ENCODE results near the gene TSSK2.
"Not testable (repeated sequence)": the region's sequence is repeated elsewhere in the genome, so short reads cannot be mapped to it uniquely, and the experiment has no call there.

Gene TSSK2

DNA sequence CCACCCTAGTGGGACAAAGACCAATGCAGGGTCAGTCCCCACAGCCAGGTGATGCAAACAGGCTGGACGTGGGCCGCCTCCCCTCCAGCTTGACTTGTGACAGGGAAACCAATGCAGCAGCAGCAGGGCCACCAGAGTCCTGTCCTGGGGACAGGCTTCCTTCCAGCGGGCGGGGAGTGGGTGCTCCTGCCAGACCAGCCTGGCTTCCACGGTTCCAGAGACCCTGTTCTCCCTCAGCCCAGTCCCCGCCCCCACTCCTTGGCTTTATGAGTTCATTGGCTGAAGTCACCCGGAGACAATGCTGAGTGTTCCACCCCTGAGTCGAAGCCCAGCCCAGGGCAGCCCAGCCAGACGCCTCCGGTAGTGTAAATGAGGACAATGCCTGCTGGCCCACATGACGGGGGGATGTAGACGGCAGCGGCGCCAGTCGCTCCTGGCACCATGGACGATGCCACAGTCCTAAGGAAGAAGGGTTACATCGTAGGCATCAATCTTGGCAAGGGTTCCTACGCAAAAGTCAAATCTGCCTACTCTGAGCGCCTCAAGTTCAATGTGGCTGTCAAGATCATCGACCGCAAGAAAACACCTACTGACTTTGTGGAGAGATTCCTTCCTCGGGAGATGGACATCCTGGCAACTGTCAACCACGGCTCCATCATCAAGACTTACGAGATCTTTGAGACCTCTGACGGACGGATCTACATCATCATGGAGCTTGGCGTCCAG is at the start of gene TSSK2:
Gene TSSK2, plus strand, starts transcription at position 350 of the 726 bp plus-strand sequence. Its CDS starts 92 bp downstream, at position 442.
- DNase-seq: no peak

DNA sequence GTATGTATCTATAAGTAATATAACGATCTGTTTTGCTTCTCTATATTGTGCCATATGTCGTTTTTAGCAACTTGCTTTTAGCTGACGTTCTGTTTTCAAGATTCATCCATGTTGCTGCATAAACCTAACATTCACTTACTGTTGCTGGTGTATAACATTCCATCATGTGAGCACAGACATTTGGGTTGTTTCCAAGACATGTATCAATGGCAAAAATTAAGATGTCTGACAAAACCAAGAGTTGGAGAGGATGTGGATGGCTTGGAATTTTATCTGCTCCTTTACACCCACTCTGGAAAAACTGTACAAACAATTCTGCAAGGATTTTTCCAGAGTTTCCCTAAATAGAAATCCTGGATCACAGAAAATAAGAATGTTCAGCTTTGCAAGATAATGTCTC is 49.8 kb upstream of the TSSK2 start:
- DNase-seq: no peak

DNA sequence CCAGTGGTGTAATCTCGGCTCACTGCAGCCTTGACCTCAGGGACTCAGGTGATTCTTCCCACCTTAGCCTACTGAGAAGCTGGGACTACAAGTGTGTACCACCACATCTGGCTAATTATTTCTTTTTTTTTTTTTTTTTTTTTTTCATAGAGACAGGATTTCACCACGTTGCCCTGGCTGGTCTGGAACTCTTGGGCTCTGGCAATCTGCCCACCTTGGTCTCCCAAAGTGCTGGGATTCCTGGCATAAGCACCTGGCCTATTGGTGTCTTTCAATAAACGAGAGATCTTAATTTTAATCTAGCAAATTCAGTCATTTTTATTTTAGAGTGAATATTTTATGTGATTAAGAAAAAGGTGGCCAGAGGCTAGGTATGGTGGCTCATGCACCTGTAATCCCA is 49.0 kb upstream of the TSSK2 start:
- no peak for DNase-seq

- no peak for DNase-seq
Measured at GRCh38 chr22:19082793-19083192, 48.3 kb upstream of the TSSK2 start.

DNA sequence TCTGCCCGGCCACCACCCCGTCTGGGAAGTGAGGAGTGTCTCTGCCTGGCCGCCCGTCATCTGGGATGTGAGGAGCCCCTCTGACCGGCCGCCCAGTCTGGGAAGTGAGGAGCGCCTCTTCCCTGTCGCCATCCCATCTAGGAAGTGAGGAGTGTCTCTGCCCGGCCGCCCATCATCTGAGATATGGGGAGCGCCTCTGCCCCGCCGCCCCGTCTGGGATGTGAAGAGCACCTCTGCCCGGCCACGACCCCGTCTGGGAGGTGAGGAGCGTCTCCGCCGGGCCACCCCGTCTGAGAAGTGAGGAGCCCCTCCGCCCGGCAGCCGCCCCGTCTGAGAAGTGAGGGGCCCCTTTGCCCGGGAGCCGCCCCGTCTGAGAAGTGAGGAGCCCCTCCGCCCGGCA is 47.0 kb upstream of the TSSK2 start:
- not testable (repeated sequence) for DNase-seq

DNA sequence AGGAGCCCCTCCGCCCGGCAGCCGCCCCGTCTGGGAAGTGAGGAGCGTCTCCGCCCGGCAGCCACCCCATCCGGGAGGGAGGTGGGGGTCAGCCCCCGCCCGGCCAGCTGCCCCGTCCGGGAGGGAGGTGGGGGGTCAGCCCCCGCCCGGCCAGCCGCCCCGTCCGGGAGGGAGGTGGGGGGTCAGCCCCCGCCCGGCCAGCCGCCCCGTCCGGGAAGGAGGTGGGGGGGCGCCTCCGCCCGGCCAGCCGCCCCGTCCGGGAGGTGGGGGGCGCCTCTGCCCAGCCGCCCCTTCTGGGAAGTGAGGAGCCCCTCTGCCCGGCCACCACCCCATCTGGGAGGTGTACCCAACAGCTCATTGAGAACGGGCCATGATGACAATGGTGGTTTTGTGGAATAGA is 46.5 kb upstream of the TSSK2 start:
- DNase-seq: not testable (repeated sequence)

DNA sequence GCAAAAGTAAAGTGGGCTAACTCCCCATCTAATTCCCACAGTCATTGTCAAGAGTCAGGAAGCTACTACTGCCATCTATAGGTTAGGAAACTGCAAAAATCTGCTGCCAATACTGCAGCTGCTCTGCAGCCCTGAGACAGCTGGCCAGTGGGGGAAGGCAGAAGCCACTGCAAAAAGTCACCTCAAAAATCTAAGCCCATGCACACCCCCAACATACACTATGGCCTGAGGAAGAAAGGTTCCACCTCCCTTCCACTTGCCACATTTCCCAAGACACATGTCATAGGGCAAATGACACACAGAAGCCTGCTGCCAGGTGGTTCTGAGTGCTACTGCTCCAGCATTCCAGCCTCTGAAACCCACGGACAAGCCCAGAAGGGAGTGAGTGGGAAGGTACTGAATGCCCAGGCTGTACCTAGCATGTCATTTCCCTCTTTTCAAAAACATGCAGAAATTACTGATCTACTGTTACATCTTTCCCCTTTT is 45.8 kb upstream of the TSSK2 start:
- DNase-seq: peak; percentile 16 to 57

DNA sequence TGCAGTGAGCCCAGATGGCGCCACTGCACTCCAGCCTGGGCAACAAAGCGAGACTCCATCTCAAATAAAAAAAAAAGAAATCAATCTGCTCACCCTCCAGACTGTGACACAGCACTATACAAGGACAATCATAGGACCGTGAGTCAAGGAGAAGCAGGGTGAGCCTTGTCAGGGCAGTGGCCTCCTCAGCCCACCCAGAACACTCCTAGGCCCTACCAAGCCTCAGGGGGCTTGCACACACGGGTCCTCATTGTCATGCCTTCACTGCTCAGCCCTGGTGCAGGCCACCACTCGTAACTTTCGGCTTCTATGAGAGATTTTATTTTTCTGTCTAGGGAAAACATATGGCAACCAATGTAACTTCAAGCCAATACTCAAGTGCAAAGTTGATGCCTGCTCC is 44.7 kb upstream of the TSSK2 start:
- DNase-seq: peak in 1 of 2 donors; percentile 55

GRCh38 chr22:19086896-19087295 is 44.2 kb upstream of the TSSK2 start:
- DNase-seq: peak; percentile 45 to 56

DNA sequence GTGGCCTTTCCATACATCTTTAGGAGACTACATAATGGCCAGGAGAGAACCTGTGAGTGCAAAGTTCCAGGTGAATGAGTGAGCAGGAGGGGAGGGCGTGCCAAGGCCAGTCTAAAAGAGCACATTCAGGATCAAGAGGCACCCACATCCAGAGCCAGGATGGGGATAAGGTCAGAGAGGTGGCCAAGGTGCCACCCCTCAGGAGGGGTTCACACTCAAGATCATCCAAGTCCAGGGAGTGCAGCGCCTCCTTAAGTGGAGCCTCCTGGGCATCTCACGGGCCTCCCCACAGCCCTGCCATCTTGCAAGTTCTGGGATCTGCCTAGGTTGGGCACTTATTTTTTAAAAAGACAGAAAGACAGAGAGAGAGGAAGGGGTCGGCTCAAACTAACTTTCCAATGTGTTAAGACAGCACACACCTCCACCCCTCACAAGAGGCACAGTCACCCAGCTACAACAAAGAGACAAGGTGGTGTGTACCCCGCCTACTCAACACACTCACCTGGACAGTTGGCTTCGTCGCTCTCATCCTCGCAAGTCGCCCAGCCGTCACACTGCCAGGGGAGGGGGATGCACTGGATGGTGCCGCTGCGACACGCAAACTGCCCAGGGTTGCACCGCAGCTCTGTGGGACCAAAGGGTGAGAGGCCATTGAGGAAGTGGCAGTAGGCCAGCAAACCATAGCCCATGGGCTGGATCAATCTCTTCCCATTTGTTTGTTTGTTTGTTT is 42.1 kb upstream of the TSSK2 start:
- no peak for DNase-seq

- DNase-seq: no peak
Measured at GRCh38 chr22:19090183-19090582, 40.9 kb upstream of the TSSK2 start.

- no peak for DNase-seq
Measured at GRCh38 chr22:19090586-19091127, 40.5 kb upstream of the TSSK2 start.

DNA sequence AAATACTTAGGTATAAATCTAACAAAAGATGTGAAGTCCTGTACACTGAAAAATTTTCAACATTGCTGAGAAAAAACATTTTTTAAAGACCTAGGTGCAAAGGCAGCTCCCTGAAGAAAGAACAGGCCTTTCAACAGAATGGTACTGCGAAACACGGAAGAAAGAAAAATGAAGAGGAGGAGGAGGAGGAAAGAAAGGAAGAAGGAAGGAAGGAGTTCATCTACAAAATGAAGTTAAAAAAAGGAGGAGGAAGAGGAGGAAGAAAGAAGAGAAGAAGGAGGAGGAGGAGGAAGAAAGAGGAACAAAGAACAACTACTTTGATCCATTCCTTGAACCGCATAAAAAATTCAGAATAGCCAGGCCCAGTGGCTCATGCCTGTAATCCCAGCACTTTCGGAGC is 38.4 kb upstream of the TSSK2 start:
- no peak for DNase-seq

- DNase-seq: no peak
Measured at GRCh38 chr22:19094393-19094997, 36.6 kb upstream of the TSSK2 start.

DNA sequence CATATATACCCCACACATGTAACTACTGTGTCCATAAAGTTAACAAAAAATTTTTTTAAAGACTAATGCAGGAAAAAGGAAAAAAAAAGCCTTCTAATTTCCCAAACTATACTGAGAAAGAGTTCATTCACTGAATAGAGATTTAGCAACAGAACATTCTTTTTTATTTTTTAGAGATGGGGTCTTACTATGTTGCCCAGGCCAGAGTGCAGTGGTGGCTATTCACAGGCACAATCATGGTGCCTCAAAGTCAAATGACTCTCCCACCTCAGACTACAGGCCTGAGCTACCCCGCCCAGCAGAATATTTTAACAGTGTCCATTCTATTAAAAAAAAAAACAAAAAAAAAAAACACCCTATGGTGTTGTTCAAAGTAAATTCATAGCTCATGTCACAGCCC is 34.6 kb upstream of the TSSK2 start:
- no peak for DNase-seq

GRCh38 chr22:19097518-19097917 is 33.6 kb upstream of the TSSK2 start:
- no peak for DNase-seq

- no peak for DNase-seq
Measured at GRCh38 chr22:19098157-19098556, 33.0 kb upstream of the TSSK2 start.

DNA sequence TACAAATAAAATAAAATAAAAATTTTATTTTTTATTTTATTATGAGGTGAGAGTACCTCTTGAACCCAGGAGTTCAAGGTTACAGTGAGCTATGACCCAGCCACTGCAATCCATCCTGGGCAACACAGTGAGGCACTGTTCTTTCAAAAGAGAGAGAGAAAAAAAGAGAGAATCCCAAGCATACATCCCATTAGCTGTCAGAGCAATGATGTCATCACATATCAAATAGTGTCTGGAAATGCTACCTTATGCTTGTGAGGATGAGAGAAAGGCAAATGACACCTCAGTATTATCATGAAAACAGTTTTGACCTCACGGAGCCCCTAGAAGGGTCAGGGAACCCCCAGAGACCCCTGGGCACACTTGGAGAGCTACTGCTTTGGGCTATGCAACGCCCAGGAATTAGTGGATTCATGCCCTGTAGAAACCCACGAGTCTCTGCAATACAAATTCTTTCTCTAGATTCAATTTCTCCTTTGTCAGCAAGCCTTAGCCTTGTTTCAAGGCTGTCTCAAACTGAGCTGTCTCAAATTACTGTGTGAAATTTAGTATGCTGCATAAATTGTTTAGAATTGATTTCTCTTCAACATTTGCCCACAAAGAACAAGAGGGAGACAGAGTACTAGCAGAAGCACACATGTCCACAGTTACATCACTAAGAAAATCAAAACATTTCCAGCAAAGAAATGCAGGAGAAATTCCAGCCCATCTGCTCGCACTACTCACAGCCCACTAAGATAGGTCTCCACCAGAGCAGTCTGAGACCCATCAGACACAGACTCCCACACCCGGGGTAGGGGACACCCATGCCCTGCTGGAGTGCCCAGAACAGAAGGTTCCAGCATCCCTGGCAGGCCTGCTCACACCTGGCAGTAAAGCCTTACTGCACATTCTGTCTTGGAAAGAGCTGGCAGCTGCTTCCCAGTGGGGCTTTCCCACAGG is 27.0 kb upstream of the TSSK2 start:
- no peak for DNase-seq

GRCh38 chr22:19105456-19105855 is 25.7 kb upstream of the TSSK2 start:
- no peak for DNase-seq

DNA sequence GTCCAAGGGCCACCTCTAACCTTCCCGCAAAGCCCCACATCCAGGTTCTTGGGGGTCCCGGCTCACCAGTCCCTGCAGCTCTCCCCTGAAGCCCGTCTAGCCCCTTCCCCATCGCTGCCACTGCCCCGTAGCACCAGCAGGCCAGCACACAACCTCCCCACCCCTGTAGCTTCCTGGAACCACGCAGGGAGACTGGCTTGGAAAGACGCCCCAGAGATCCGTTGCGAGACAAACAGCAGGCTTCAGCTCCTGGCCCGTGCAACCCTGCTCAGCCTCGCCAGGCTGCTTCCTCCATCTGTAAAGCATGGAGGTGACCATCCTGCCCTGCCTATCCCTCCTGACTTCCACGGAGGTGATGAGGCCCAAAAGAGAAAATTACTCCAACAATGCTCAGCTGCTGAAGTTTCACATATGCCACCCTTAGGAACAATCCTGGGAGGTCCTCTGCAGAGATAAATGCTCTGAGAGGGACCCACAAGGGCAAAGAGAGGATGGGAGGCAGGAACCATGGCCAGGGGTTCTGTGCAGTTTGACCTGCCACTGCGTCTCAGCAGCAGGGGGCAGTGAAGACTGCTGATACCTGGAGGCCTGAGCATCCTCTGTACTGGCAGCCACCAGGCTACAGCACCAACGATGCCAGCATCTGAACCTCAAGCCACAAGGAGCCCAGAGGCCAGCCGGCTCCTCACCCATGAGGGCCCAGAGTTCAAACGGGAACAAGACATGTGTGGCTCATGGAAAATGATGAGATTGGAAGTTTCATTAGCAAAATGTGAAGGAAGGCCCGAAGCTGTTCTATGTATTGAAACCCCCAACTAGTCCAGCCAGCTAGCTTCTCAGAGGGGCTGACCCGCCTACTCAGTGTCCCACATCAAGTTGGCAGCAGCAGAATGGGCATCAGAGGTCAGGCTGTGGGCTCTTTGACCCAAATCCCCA is 25.0 kb upstream of the TSSK2 start:
- DNase-seq: no peak
